B cell (primary cell): ENCODE data around the gene GNG13. TPM values are rescaled to one million over a fixed set of nuclear protein-coding genes. Genes with fewer than 3 reads are reported as not detected.
"Not testable (repeated sequence)": the region's sequence is repeated elsewhere in the genome, so short reads cannot be mapped to it uniquely, and the experiment has no call there.

ENCODE experiments used
- ATAC-seq: fragments of 200-7000 bp; cut with Tn5 transposase; one replicate; pipeline ENCODE4 v1.10.0; 2021; ENCODE audit warnings: low read depth, mild to moderate bottlenecking, moderate number of reproducible peaks, moderate library complexity
- CTCF ChIA-PET: fragments of 350-600 bp; sonication (Branson Sonifier 250); formaldehyde crosslinking; loops from one replicate; lab custom pipeline; 2021; ENCODE audit warnings: antibody characterized with exemption, inconsistent platforms; lab: Charles Lee
- POLR2A ChIA-PET: fragments of 350-600 bp; sonication (Branson Sonifier 250); formaldehyde crosslinking; loops from one replicate; lab custom pipeline; 2021; ENCODE audit warnings: antibody characterized with exemption; lab: Charles Lee
- DNase-seq: peaks from one replicate; pipeline ENCODE4 v3.0.0; 2013
- H2AFZ ChIP-seq: 2 replicates; pipeline ENCODE4 v1.6.1; 2012; ENCODE audit warnings: mild to moderate bottlenecking, low read depth, low read length; ENCODE audit not compliant: insufficient read depth, poor library complexity, severe bottlenecking
- H3K27ac ChIP-seq, 2 donors: 1 replicate in 1 of 2; 2 replicates in 1 of 2; pipeline ENCODE4 v1.5.1; 2012 to 2013; ENCODE audit warnings: low read length in 2 of 2, mild to moderate bottlenecking in 2 of 2, moderate library complexity in 1 of 2
- H3K27me3 ChIP-seq, 4 experiments: fragments of 200-600 bp in 1 of 4; sonication (generic) in 1 of 4; replicated peaks in 1 of 4; 1 replicate in 2 of 4; 2 replicates in 2 of 4; pipeline versions ENCODE4 v1.6.1 to v1.7.0; 2013 to 2016; ENCODE audit warnings: low read length in 3 of 4, mild to moderate bottlenecking in 2 of 4, mixed read lengths in 1 of 4, moderate library complexity in 1 of 4; ENCODE audit not compliant: insufficient read depth in 4 of 4, control insufficient read depth in 3 of 4; ENCODE audit errors: control extremely low read depth in 1 of 4
- H3K36me3 ChIP-seq, 2 experiments: replicated peaks in 1 of 2; 1 replicate in 1 of 2; 2 replicates in 1 of 2; pipeline versions ENCODE4 v1.6.1 to v1.7.1; 2013; ENCODE audit warnings: low read length in 1 of 2; ENCODE audit not compliant: insufficient read depth in 2 of 2, control insufficient read depth in 1 of 2; ENCODE audit errors: control extremely low read depth in 1 of 2, extremely low read depth in 1 of 2
- H3K4me1 ChIP-seq, 2 donors: fragments of 200-600 bp in 1 of 2; sonication (generic) in 1 of 2; 1 replicate in 1 of 2; 2 replicates in 1 of 2; pipeline versions ENCODE4 v1.5.1 to v1.6.1; 2013 to 2017; ENCODE audit warnings: low read length in 2 of 2; ENCODE audit not compliant: control insufficient read depth in 2 of 2, insufficient read depth in 2 of 2
- H3K4me2 ChIP-seq: replicated peaks from 2 replicates; pipeline ENCODE3; 2012; ENCODE audit warnings: mild to moderate bottlenecking, low read depth, low read length; ENCODE audit not compliant: poor library complexity, severe bottlenecking
- H3K4me3 ChIP-seq, 5 experiments: fragments of 200-600 bp in 1 of 5; sonication (generic) in 1 of 5; 1 replicate in 3 of 5; 2 replicates in 2 of 5; pipeline versions ENCODE4 v1.5.1 to v1.7.0; 2011 to 2016; ENCODE audit warnings: low read length in 4 of 5, mild to moderate bottlenecking in 4 of 5, low read depth in 2 of 5, control low read depth in 1 of 5, moderate library complexity in 1 of 5; ENCODE audit not compliant: insufficient read depth in 1 of 5; ENCODE audit errors: control extremely low read depth in 1 of 5, extremely low read depth in 1 of 5
- H3K79me2 ChIP-seq: fragments of 200-600 bp; sonication (generic); one replicate; pipeline ENCODE4 v1.6.0; 2016; ENCODE audit warnings: low read length; ENCODE audit not compliant: control insufficient read depth, insufficient read depth
- H3K9ac ChIP-seq: fragments of 200-600 bp; sonication (generic); 2 replicates; pipeline ENCODE4 v1.6.1; 2017; ENCODE audit warnings: mild to moderate bottlenecking, low read length, moderate library complexity
- H3K9me3 ChIP-seq, 3 donors: one replicate each; pipeline versions ENCODE4 v1.6.1 to v1.7.1; 2013; ENCODE audit warnings: low read length in 2 of 3; ENCODE audit not compliant: control insufficient read depth in 2 of 3, insufficient read depth in 1 of 3; ENCODE audit errors: control extremely low read depth in 1 of 3
- H4K20me1 ChIP-seq: 2 replicates; pipeline ENCODE4 v1.6.0; 2012; ENCODE audit warnings: mild to moderate bottlenecking, low read length; ENCODE audit not compliant: insufficient read depth, control insufficient read depth, poor library complexity, severe bottlenecking
- H3K27ac Mint-ChIP-seq: one replicate; pipeline ENCODE4 v1.8.0; 2021; ENCODE audit warnings: mixed read lengths
- H3K27me3 Mint-ChIP-seq: one replicate; pipeline ENCODE4 v1.8.0; 2021; ENCODE audit warnings: mixed read lengths
- H3K4me1 Mint-ChIP-seq: one replicate; pipeline ENCODE4 v1.8.0; 2021; ENCODE audit warnings: mixed read lengths
- H3K4me3 Mint-ChIP-seq: one replicate; pipeline ENCODE4 v1.8.0; 2021; ENCODE audit warnings: mixed read lengths
- H3K9me3 Mint-ChIP-seq: one replicate; pipeline ENCODE4 v1.8.0; 2022; ENCODE audit warnings: mixed read lengths; ENCODE audit not compliant: insufficient read depth
- CTCF ChIP-seq: fragments of 200-600 bp; IDR thresholded peaks from one replicate; pipeline ENCODE4 v1.8.0; 2022; ENCODE audit warnings: antibody characterized with exemption, mild to moderate bottlenecking
- EZH2 ChIP-seq: IDR thresholded peaks from 2 replicates; pipeline ENCODE4 v1.6.1; 2012; ENCODE audit warnings: borderline replicate concordance, low read depth, mild to moderate bottlenecking, moderate library complexity, low read length; ENCODE audit not compliant: insufficient read depth, poor library complexity, severe bottlenecking
- WGBS: methylation state at CpG from one replicate; pipeline ENCODE4 v1.1.5; 2013; ENCODE audit warnings: missing lambda C conversion rate; ENCODE audit not compliant: insufficient coverage; 5-methylcytosine and 5-hydroxymethylcytosine counted together
- intact Hi-C: fragments of 100-400 bp; cut with micrococcal nuclease; formaldehyde crosslinking; loops from one replicate; pipeline ENCODE4 v1.10.0; 2022
- polyA plus RNA-seq: library from polyadenylated mRNA; depleted of rRNA; stranded (reverse); fragments of >200 nt; gene quantifications from 2 replicates; pipeline ENCODE4 v1.2.3, GENCODE V29; 2012
- total RNA-seq, 2 donors: library from RNA; stranded (reverse); fragments of 120-200 nt in 1 of 2; gene quantifications; 1 replicate in 1 of 2; 2 replicates in 1 of 2; pipeline versions ENCODE4 v1.2.3 to v1.2.4, GENCODE V29; 2013 to 2022

Gene GNG13
- total and polyA plus RNA-seq, 2 donors (not counting 1 experiment from before 2014, with no cell fraction given) = not detected

GRCh38 chr16:821751-822150 is 21.2 kb upstream of the GNG13 start:
- ATAC-seq = no peak
- Histone ChIP-seq H4K20me1 (no peaks in the 10 kb centered on the region), H3K27me3 (peaks cover 0 to 33% (median 7%) of the 10 kb centered on the region in 4 experiments), H3K9me3 (peaks cover 0 to 12% (median 0%) of the 10 kb centered on the region in 3 donors), H3K9ac (no peak overlapping the region), H2AFZ (no peak overlapping the region), H3K4me3 (no peak overlapping the region), H3K4me1 (peaks cover 0 to 9% of the 10 kb centered on the region in 2 donors), H3K4me2 (no peak overlapping the region), H3K27ac (no peak overlapping the region), H3K79me2 (no peaks in the 10 kb centered on the region), H3K36me3 (no peaks in the 10 kb centered on the region)
- intact Hi-C loops = no loop called here
- 89% methylated on average over 7 of the region's 13 CpGs for WGBS
- no peaks in the 10 kb centered on the region for H3K9me3 Mint-ChIP-seq
- H3K27me3 Mint-ChIP-seq = peaks cover 23% of the 10 kb centered on the region
- H3K4me3 Mint-ChIP-seq = no peak overlapping the region
- no peak overlapping the region for H3K27ac Mint-ChIP-seq
- TF ChIP-seq EZH2 (no peak), CTCF (no peak)
- DNase-seq = no peak
- ChIA-PET CTCF (no interaction called here), POLR2A (no interaction called here)
- H3K4me1 Mint-ChIP-seq = peaks cover 12% of the 10 kb centered on the region

DNA sequence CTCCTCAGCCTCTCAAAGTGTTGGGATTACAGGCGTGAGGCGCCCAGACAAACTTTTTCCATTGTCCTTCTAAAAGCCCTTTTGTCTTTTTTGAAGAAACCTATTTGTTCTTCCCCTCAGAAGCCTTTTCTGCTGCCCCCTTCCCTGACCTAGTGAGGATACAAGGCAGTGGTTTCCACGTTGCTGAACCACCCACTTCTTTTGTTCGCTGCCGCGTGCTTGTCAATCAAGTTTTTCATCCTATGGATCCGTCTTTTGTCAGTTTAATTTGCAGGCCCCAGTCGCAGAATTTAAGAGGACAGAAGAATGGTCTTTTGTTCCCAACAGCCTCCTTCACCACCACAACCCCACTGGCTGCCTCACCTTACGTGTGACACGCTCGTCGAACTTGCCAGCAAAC is 20.2 kb upstream of the GNG13 start:
- no peak overlapping the region for H3K4me3 Mint-ChIP-seq
- ChIA-PET CTCF (no interaction called here), POLR2A (no interaction called here)
- no peaks in the 10 kb centered on the region for H3K9me3 Mint-ChIP-seq
- intact Hi-C loops = no loop called here
- no peak for DNase-seq
- H3K27me3 Mint-ChIP-seq = peaks cover 24% of the 10 kb centered on the region
- peaks cover 0 to 12% (median 0%) of the 10 kb centered on the region in 3 donors for H3K9me3 ChIP-seq
- no peaks in the 10 kb centered on the region for H3K79me2 ChIP-seq
- no peak overlapping the region for H3K27ac ChIP-seq
- no peak overlapping the region for H3K4me2 ChIP-seq
- H3K4me1 Mint-ChIP-seq = peaks cover 12% of the 10 kb centered on the region
- H3K27ac Mint-ChIP-seq = no peak overlapping the region
- no peaks in the 10 kb centered on the region for H4K20me1 ChIP-seq
- H3K27me3 ChIP-seq = peaks cover 0 to 36% (median 7%) of the 10 kb centered on the region in 4 experiments
- no peak for TF ChIP-seq CTCF
- no peak for TF ChIP-seq EZH2
- no peak overlapping the region for H2AFZ ChIP-seq
- no peak overlapping the region for H3K9ac ChIP-seq
- 91% methylated on average over 12 of the region's 12 CpGs for WGBS
- peaks cover 0 to 9% of the 10 kb centered on the region in 2 donors for H3K4me1 ChIP-seq
- ATAC-seq = no peak
- no peaks in the 10 kb centered on the region for H3K36me3 ChIP-seq
- H3K4me3 ChIP-seq = no peak overlapping the region

DNA sequence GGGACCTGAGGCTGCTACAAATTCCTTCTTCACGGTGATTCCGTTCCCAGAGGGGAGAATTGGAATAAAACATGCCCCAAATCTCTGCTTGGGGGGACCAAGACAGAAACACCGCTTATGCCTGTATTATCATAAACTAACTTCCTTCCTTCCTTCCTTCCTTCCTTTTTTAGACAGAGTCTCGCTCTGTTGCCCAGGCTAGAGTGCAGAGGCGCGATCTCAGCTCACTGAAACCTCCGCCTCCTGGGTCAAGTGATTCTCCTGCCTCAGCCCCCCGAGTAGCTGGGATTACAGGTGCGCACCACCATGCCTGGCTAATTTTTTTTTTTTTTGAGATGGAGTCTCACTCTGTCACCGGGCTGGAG is 19.5 kb upstream of the GNG13 start:
- H3K79me2 ChIP-seq, H3K4me1 ChIP-seq, H4K20me1 ChIP-seq, H3K36me3 ChIP-seq, H2AFZ ChIP-seq, H3K27ac ChIP-seq, DNase-seq, H3K27ac Mint-ChIP-seq, CTCF ChIA-PET, intact Hi-C loops, H3K4me2 ChIP-seq, H3K4me3 ChIP-seq, ATAC-seq, H3K9me3 Mint-ChIP-seq, H3K9ac ChIP-seq: not testable (repeated sequence)
- Mint-ChIP-seq H3K4me3 (peak overlapping the region; percentile 66), H3K4me1 (peaks cover 12% of the 10 kb centered on the region), H3K27me3 (peaks cover 24% of the 10 kb centered on the region)
- WGBS = 6% methylated on average over 5 of the region's 10 CpGs
- Histone ChIP-seq H3K9me3 (peaks cover 0 to 12% (median 0%) of the 10 kb centered on the region in 3 donors), H3K27me3 (peaks cover 0 to 38% (median 8%) of the 10 kb centered on the region in 4 experiments)
- POLR2A ChIA-PET = interaction anchor here (0.7 kb wide), 1 partner anchor 25 kb away, joined by 4 read pairs; no protein-coding TSS in a partner anchor
